HG03575 (cell line): ENCODE data around the gene GSK3B.

ENCODE experiments used
- ATAC-seq: cut with Tn5 transposase; IDR thresholded peaks from one replicate; pipeline ENCODE4 v1.9.1; 2021; ENCODE audit not compliant: unreplicated experiment, insufficient number of reproducible peaks, low FRiP score; ENCODE audit errors: extremely low read depth

The GSK3B gene

GRCh38 chr3:119778811-119779210 is 315.4 kb downstream of the GSK3B start:
- no peak for ATAC-seq

GRCh38 chr3:119778176-119778575 is 316.1 kb downstream of the GSK3B start:
- no peak for ATAC-seq

GRCh38 chr3:119776304-119776703 is 317.9 kb downstream of the GSK3B start:
- ATAC-seq, result no peak

DNA sequence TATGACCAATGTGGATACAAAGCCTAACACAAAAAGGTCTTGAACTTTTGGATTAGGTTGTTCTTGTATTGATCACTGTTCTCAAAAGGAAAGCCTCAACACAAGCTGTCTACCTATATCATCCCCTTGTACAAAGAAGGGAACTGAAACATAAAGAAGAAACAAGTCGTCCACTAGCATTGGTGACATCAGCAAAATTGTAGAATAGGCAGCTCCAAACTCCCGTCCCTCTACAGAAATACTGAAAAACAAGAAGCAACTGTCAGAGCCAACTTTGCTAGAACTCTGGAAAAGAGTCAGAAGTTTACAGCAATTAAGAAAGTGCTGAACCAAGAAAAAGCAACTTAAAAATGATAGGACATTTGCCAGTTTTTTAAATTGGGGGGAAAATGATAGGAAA is 319.8 kb downstream of the GSK3B start:
- no peak for ATAC-seq
